Panc1 (cell line): ENCODE results near the gene SMARCB1. TPM values are rescaled to one million over a fixed set of nuclear protein-coding genes. Genes with fewer than 3 reads are reported as not detected.

ENCODE experiments used
- ATAC-seq: fragments of 200-7000 bp; cut with Tn5 transposase; 2 replicates; pipeline ENCODE4 v1.9.1; 2020; ENCODE audit warnings: mild to moderate bottlenecking, moderate library complexity
- BruUV-seq: library from RNA; stranded (reverse); fragments of 400-500 nt; replicated peaks from 2 replicates; lab custom pipeline; 2021; lab: Mats Ljungman, UMichigan
- CTCF ChIA-PET: fragments of 300-600 bp; sonication (Branson Sonifier 250); formaldehyde crosslinking; loops from one replicate; lab custom pipeline; 2022; ENCODE audit warnings: antibody characterized with exemption; lab: Charles Lee
- POLR2A ChIA-PET: fragments of 300-600 bp; sonication (Branson Sonifier 250); formaldehyde crosslinking; loops from one replicate; lab custom pipeline; 2022; ENCODE audit warnings: antibody characterized with exemption; lab: Charles Lee
- DNase-seq: peaks from one replicate; pipeline ENCODE4 v3.0.0-alpha.2; 2010; ENCODE audit warnings: low read depth, low spot score
- H3K27ac ChIP-seq: 2 replicates; pipeline ENCODE4 v1.5.1; 2011; ENCODE audit warnings: mild to moderate bottlenecking, low read length, inconsistent platforms
- H3K27me3 ChIP-seq: fragments of 200-500 bp; sonication (Bioruptor generic); 2 replicates; pipeline ENCODE4 v1.6.0; 2014; ENCODE audit warnings: low read length, inconsistent platforms; ENCODE audit not compliant: control insufficient read depth, insufficient read depth
- H3K36me3 ChIP-seq: fragments of 200-500 bp; sonication (Bioruptor generic); 2 replicates; pipeline ENCODE4 v1.5.1; 2014; ENCODE audit warnings: inconsistent platforms, mild to moderate bottlenecking, low read length, moderate library complexity; ENCODE audit not compliant: control insufficient read depth, insufficient read depth
- H3K4me1 ChIP-seq: 2 replicates; pipeline ENCODE4 v1.5.1; 2011; ENCODE audit warnings: inconsistent platforms, mild to moderate bottlenecking, low read length, moderate library complexity; ENCODE audit not compliant: control insufficient read depth, insufficient read depth
- H3K4me3 ChIP-seq, 2 experiments: 2 replicates each; pipeline ENCODE4 v1.5.1; 2011 to 2012; ENCODE audit warnings: low read depth in 2 of 2, low read length in 2 of 2, mild to moderate bottlenecking in 2 of 2, inconsistent platforms in 1 of 2, moderate library complexity in 1 of 2
- H3K9me3 ChIP-seq: fragments of 200-500 bp; sonication (Bioruptor generic); 2 replicates; pipeline ENCODE4 v1.5.1; 2014; ENCODE audit warnings: low read depth, mild to moderate bottlenecking, inconsistent platforms, low read length, moderate library complexity; ENCODE audit not compliant: control insufficient read depth, insufficient read depth
- CTCF ChIP-seq: fragments of 450-650 bp; IDR thresholded peaks from 2 replicates; pipeline ENCODE4 v1.5.1; 2017; ENCODE audit warnings: mild to moderate bottlenecking
- POLR2AphosphoS5 ChIP-seq: IDR thresholded peaks from 2 replicates; pipeline ENCODE4 v1.6.1; 2012; ENCODE audit warnings: mild to moderate bottlenecking, low read depth, low read length, moderate library complexity
- REST ChIP-seq, 2 experiments: IDR thresholded peaks; 2 replicates each; pipeline ENCODE4 v1.6.1; 2011 to 2012; ENCODE audit warnings: low read depth in 2 of 2, control low read depth in 1 of 2, low read length in 1 of 2, mild to moderate bottlenecking in 1 of 2, moderate library complexity in 1 of 2; ENCODE audit not compliant: insufficient read depth in 1 of 2
- SIN3A ChIP-seq: IDR thresholded peaks from 2 replicates; pipeline ENCODE4 v1.6.1; 2012; ENCODE audit warnings: low read depth, mild to moderate bottlenecking, low read length, moderate library complexity, borderline replicate concordance; ENCODE audit not compliant: insufficient read depth
- TCF7L2 ChIP-seq: IDR thresholded peaks from 2 replicates; pipeline ENCODE4 v1.6.1; 2011; ENCODE audit warnings: mild to moderate bottlenecking, low read depth, low read length, inconsistent platforms
- in situ Hi-C: cut with HindIII; loops from 2 replicates; pipeline ENCODE4 v1.10.0; 2016; ENCODE audit warnings: low sequenced_read_pairs, low pct_unique_long_range_greater_than_20kb
- intact Hi-C: fragments of 100-400 bp; cut with micrococcal nuclease; formaldehyde crosslinking; loops from one replicate; pipeline ENCODE4 v1.10.0; 2022; ENCODE audit not compliant: unreplicated experiment
- total RNA-seq: library from RNA; stranded (reverse); gene quantifications from one replicate; pipeline ENCODE4 v1.2.1, GENCODE V29; 2021; ENCODE audit not compliant: unreplicated experiment

The SMARCB1 gene
- total RNA-seq, 1 experiment from 2014 or later: 70.2 TPM

- ChIA-PET CTCF (no interaction called here), POLR2A (no interaction called here)
- Histone ChIP-seq H3K27me3 (no peaks in the 10 kb centered on the region), H3K9me3 (no peaks in the 10 kb centered on the region), H3K27ac (no peak overlapping the region), H3K36me3 (no peaks in the 10 kb centered on the region), H3K4me1 (no peaks in the 10 kb centered on the region), H3K4me3 (no peak overlapping the region)
- ATAC-seq: no peak
- in situ Hi-C loops (no loop called here), intact Hi-C loops (no loop called here)
- no TSS peak for BruUV-seq
- TF ChIP-seq CTCF (no peak), TCF7L2 (no peak), REST (IDR thresholded peaks at IDR 0.05; ENCODE audit: insufficient read depth in 1 of 2, low read depth in 2 of 2, low read length in 1 of 2) (no peak), POLR2AphosphoS5 (no peak), SIN3A (no peak)
- DNase-seq: no peak
Observed at GRCh38 chr22:23829845-23830372, 43.1 kb downstream of the SMARCB1 start.

GRCh38 chr22:23831261-23831660, 44.5 kb downstream of the SMARCB1 start:
- H3K27ac ChIP-seq: no peak overlapping the region
- in situ Hi-C loops (no loop called here), intact Hi-C loops (no loop called here)
- H3K4me1 ChIP-seq: no peaks in the 10 kb centered on the region
- CTCF ChIA-PET: interaction anchor here (0.6 kb wide), 1 partner anchor 62 kb away, joined by 3 read pairs; no protein-coding TSS in a partner anchor
- TF ChIP-seq SIN3A: no peak
- no peak for TF ChIP-seq TCF7L2
- no peak for TF ChIP-seq CTCF
- no peak for TF ChIP-seq POLR2AphosphoS5
- TF ChIP-seq REST (IDR thresholded peaks at IDR 0.05; ENCODE audit: insufficient read depth in 1 of 2, low read depth in 2 of 2, low read length in 1 of 2): no peak
- H3K27me3 ChIP-seq: no peaks in the 10 kb centered on the region
- POLR2A ChIA-PET: no interaction called here
- no peaks in the 10 kb centered on the region for H3K36me3 ChIP-seq
- DNase-seq: no peak
- no peak for ATAC-seq
- no peaks in the 10 kb centered on the region for H3K9me3 ChIP-seq
- H3K4me3 ChIP-seq: no peak overlapping the region
- no TSS peak for BruUV-seq
